Upper lobe of right lung (tissue), 1 donor: ENCODE data around the gene DLX1. TPM values are rescaled to one million over a fixed set of nuclear protein-coding genes. Genes with fewer than 3 reads are reported as not detected.
"Not testable (repeated sequence)": the region's sequence is repeated elsewhere in the genome, so short reads cannot be mapped to it uniquely, and the experiment has no call there.

Experiments used
- ATAC-seq: fragments of 200-7000 bp; cut with Tn5 transposase; one replicate; pipeline ENCODE4 v1.9.1; 2020; ENCODE audit warnings: mild to moderate bottlenecking, moderate library complexity
- DNase-seq: peaks from one replicate; pipeline ENCODE4 v3.0.0-alpha.2; 2020
- H3K27ac ChIP-seq: fragments of 200-600 bp; one replicate; pipeline ENCODE4 v1.8.0; 2022
- H3K27me3 ChIP-seq: fragments of 200-600 bp; one replicate; pipeline ENCODE4 v1.8.0; 2022; ENCODE audit warnings: mild to moderate bottlenecking
- H3K36me3 ChIP-seq: fragments of 200-600 bp; one replicate; pipeline ENCODE4 v1.8.0; 2022
- H3K4me1 ChIP-seq: fragments of 200-600 bp; one replicate; pipeline ENCODE4 v1.8.0; 2022
- H3K4me3 ChIP-seq: fragments of 200-600 bp; one replicate; pipeline ENCODE4 v1.8.0; 2022; ENCODE audit warnings: mild to moderate bottlenecking
- H3K9me3 ChIP-seq: fragments of 200-600 bp; one replicate; pipeline ENCODE4 v1.8.0; 2022
- CTCF ChIP-seq: fragments of 200-600 bp; IDR thresholded peaks from one replicate; pipeline ENCODE4 v1.8.0; 2022; ENCODE audit warnings: antibody characterized with exemption
- intact Hi-C: fragments of 100-400 bp; cut with DNase I; formaldehyde crosslinking; loops from one replicate; pipeline ENCODE4 v1.11.0; 2022
- total RNA-seq: library from RNA; stranded (reverse); fragmentation: NEBNext Ultra II Directional; extraction: Animal tissue kit (Norgen Biotek cat#: 25700); gene quantifications from one replicate; pipeline ENCODE4 v1.2.1, GENCODE V29; 2021
- donor health status: DM: no; HTN: yes; CAD: no; lungs with severe emphysema.

Gene DLX1
- total RNA-seq, 1 donor from 2014 or later, result not detected

- peaks cover 4% of the 10 kb centered on the region for H3K27me3 ChIP-seq
- no peak for ATAC-seq
- intact Hi-C loops, result no loop called here
- DNase-seq, result no peak
- no peaks in the 10 kb centered on the region for H3K36me3 ChIP-seq
- H3K4me3 ChIP-seq, result no peak overlapping the region
- H3K27ac ChIP-seq, result no peak overlapping the region
- no peaks in the 10 kb centered on the region for H3K4me1 ChIP-seq
- H3K9me3 ChIP-seq, result no peaks in the 10 kb centered on the region
- TF ChIP-seq CTCF, result no peak
These were observed 46.6 kb downstream of the DLX1 start for GRCh38 chr2:172131713-172132555.

GRCh38 chr2:172134270-172134669 is 49.0 kb downstream of the DLX1 start:
- DNase-seq (no peak), ATAC-seq (no peak)
- Histone ChIP-seq H3K4me3 (no peak overlapping the region), H3K36me3 (no peaks in the 10 kb centered on the region), H3K27ac (no peak overlapping the region), H3K27me3 (peaks cover 11% of the 10 kb centered on the region), H3K9me3 (no peaks in the 10 kb centered on the region), H3K4me1 (no peaks in the 10 kb centered on the region)
- intact Hi-C loops, result no loop called here
- no peak for TF ChIP-seq CTCF

- Histone ChIP-seq H3K27ac (no peak overlapping the region), H3K27me3 (peaks cover 11% of the 10 kb centered on the region), H3K4me3 (no peak overlapping the region), H3K9me3 (no peaks in the 10 kb centered on the region), H3K36me3 (no peaks in the 10 kb centered on the region), H3K4me1 (no peaks in the 10 kb centered on the region)
- ATAC-seq (no peak), DNase-seq (no peak)
- intact Hi-C loops, result no loop called here
- no peak for TF ChIP-seq CTCF
These were observed 50.1 kb downstream of the DLX1 start for GRCh38 chr2:172135446-172135845.

- H3K4me3 ChIP-seq, result no peak overlapping the region
- no peaks in the 10 kb centered on the region for H3K36me3 ChIP-seq
- no peak for TF ChIP-seq CTCF
- H3K27ac ChIP-seq, result no peak overlapping the region
- no peaks in the 10 kb centered on the region for H3K4me1 ChIP-seq
- ATAC-seq (no peak), DNase-seq (no peak)
- peaks cover 11% of the 10 kb centered on the region for H3K27me3 ChIP-seq
- H3K9me3 ChIP-seq, result no peaks in the 10 kb centered on the region
- intact Hi-C loops, result no loop called here
These were observed 51.8 kb downstream of the DLX1 start for GRCh38 chr2:172137109-172137508.

- TF ChIP-seq CTCF, result no peak
- DNase-seq (no peak), ATAC-seq (no peak)
- H3K36me3 ChIP-seq, result no peaks in the 10 kb centered on the region
- H3K9me3 ChIP-seq, result no peaks in the 10 kb centered on the region
- no peak overlapping the region for H3K27ac ChIP-seq
- intact Hi-C loops, result no loop called here
- no peak overlapping the region for H3K4me3 ChIP-seq
- no peaks in the 10 kb centered on the region for H3K4me1 ChIP-seq
- H3K27me3 ChIP-seq, result peaks cover 11% of the 10 kb centered on the region
These were observed 52.6 kb downstream of the DLX1 start for GRCh38 chr2:172137943-172138342.

GRCh38 chr2:172138727-172139126 is 53.4 kb downstream of the DLX1 start:
- H3K4me3 ChIP-seq, intact Hi-C loops, H3K27ac ChIP-seq, ATAC-seq, H3K4me1 ChIP-seq, H3K9me3 ChIP-seq, H3K36me3 ChIP-seq, DNase-seq: not testable (repeated sequence)
- H3K27me3 ChIP-seq, result peaks cover 11% of the 10 kb centered on the region

Other genes with a start within 250 kb of the DLX1 start
- gene SLC25A12, start 191.3 kb upstream of the DLX1 start, total RNA-seq, result 11.5 TPM
- 24.8 TPM for gene HAT1, start 163.0 kb upstream of the DLX1 start, total RNA-seq
- gene METAP1D, start 85.6 kb upstream of the DLX1 start, total RNA-seq, result 4.1 TPM
- gene DLX2, start 17.4 kb downstream of the DLX1 start, total RNA-seq, result not detected